Smooth muscle cell (in vitro differentiated cells): ENCODE results near the gene MAPK10. TPM values are rescaled to one million over a fixed set of nuclear protein-coding genes. Genes with fewer than 3 reads are reported as not detected.
A peak's percentile ranks its signal among the peaks of the same experiment; 100 is the strongest.

Experiments used
- DNase-seq: peaks from one replicate; lab custom pipeline; 2025; ENCODE audit not compliant: unreplicated experiment; lab: John Stamatoyannopoulos, UW
- H2AFZ ChIP-seq: fragments of 200-600 bp; sonication (generic); 2 replicates; pipeline ENCODE4 v1.6.0; 2016; ENCODE audit warnings: antibody characterized with exemption, low read depth, mild to moderate bottlenecking
- H3F3A ChIP-seq: fragments of 200-600 bp; sonication (generic); 2 replicates; pipeline ENCODE4 v1.6.0; 2017; ENCODE audit warnings: antibody characterized with exemption, low read depth
- H3K27ac ChIP-seq: fragments of 200-600 bp; sonication (generic); 2 replicates; pipeline ENCODE4 v1.5.1; 2016; ENCODE audit warnings: low read depth, mild to moderate bottlenecking
- H3K27me3 ChIP-seq: fragments of 200-600 bp; sonication (generic); 2 replicates; pipeline ENCODE4 v1.6.1; 2016; ENCODE audit warnings: low read depth, mild to moderate bottlenecking
- H3K36me3 ChIP-seq: fragments of 200-600 bp; sonication (generic); 2 replicates; pipeline ENCODE4 v1.5.1; 2016; ENCODE audit warnings: low read depth
- H3K4me1 ChIP-seq: fragments of 200-600 bp; sonication (generic); 2 replicates; pipeline ENCODE4 v1.5.1; 2016; ENCODE audit warnings: low read depth
- H3K4me2 ChIP-seq: fragments of 200-600 bp; sonication (generic); 2 replicates; pipeline ENCODE4 v1.6.0; 2016; ENCODE audit warnings: mild to moderate bottlenecking
- H3K4me3 ChIP-seq: fragments of 200-600 bp; sonication (generic); 2 replicates; pipeline ENCODE4 v1.5.1; 2016; ENCODE audit warnings: mild to moderate bottlenecking
- H3K79me2 ChIP-seq: fragments of 200-600 bp; sonication (generic); 2 replicates; pipeline ENCODE4 v1.6.0; 2016; ENCODE audit warnings: low read depth, mild to moderate bottlenecking
- H3K9ac ChIP-seq: fragments of 200-600 bp; sonication (generic); 2 replicates; pipeline ENCODE4 v1.6.0; 2016; ENCODE audit warnings: low read depth
- H3K9me3 ChIP-seq: fragments of 200-600 bp; sonication (generic); replicated peaks from 2 replicates; pipeline ENCODE4 v1.5.1; 2016; ENCODE audit warnings: low read depth
- H4K20me1 ChIP-seq: fragments of 200-600 bp; sonication (generic); 2 replicates; pipeline ENCODE4 v1.6.0; 2016; ENCODE audit warnings: low read depth
- WGBS: methylation state at CpG from one replicate; pipeline ENCODE4 v1.1.7; 2016; ENCODE audit warnings: low lambda C conversion rate; 5-methylcytosine and 5-hydroxymethylcytosine counted together
- polyA plus RNA-seq: library from polyadenylated mRNA; unstranded; fragments of >200 nt; fragmentation: Nextera tagmentation; extraction: Ambion mirVana; gene quantifications from 2 replicates; pipeline ENCODE4 v1.2.1, GENCODE V29; 2016
- total RNA-seq: library from RNA; depleted of rRNA; stranded (reverse); fragments of >200 nt; gene quantifications from 2 replicates; pipeline ENCODE4 v1.2.3, GENCODE V29; 2014
- TF ChIP-seq, protein P1 (sequence below): fragments of 200-600 bp; sonication (generic); IDR thresholded peaks from 2 replicates; pipeline ENCODE4 v1.5.1; 2017; ENCODE audit warnings: borderline replicate concordance, mild to moderate bottlenecking, antibody characterized with exemption; ENCODE audit not compliant: insufficient read depth, poor library complexity, severe bottlenecking

Gene MAPK10
- 4.8 and 13.3 TPM in 2 replicates for total RNA-seq
- 2.4 and 4.5 TPM in 2 replicates for polyA plus RNA-seq

- peak within 1 kb of the TSS; percentile 40 for H3K4me2 ChIP-seq
- H3K4me1 ChIP-seq: peaks cover 24% of the 10 kb centered on the region
- WGBS: 43% methylated on average over 12 of the region's 12 CpGs
- H3K27me3 ChIP-seq: no peaks in the 10 kb centered on the region
- peak within 1 kb of the TSS; percentile 9 for H3K4me3 ChIP-seq
- H2AFZ ChIP-seq: no peak within 1 kb of the TSS
- TF ChIP-seq, protein P1, sequence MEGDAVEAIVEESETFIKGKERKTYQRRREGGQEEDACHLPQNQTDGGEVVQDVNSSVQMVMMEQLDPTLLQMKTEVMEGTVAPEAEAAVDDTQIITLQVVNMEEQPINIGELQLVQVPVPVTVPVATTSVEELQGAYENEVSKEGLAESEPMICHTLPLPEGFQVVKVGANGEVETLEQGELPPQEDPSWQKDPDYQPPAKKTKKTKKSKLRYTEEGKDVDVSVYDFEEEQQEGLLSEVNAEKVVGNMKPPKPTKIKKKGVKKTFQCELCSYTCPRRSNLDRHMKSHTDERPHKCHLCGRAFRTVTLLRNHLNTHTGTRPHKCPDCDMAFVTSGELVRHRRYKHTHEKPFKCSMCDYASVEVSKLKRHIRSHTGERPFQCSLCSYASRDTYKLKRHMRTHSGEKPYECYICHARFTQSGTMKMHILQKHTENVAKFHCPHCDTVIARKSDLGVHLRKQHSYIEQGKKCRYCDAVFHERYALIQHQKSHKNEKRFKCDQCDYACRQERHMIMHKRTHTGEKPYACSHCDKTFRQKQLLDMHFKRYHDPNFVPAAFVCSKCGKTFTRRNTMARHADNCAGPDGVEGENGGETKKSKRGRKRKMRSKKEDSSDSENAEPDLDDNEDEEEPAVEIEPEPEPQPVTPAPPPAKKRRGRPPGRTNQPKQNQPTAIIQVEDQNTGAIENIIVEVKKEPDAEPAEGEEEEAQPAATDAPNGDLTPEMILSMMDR: no peak
- no peaks in the 10 kb centered on the region for H3K36me3 ChIP-seq
- H3K79me2 ChIP-seq: no peaks in the 10 kb centered on the region
- no peak within 1 kb of the TSS for H3K9ac ChIP-seq
- H3F3A ChIP-seq: no peaks in the 10 kb centered on the region
- no peak for DNase-seq
- no peaks in the 10 kb centered on the region for H3K9me3 ChIP-seq
- H3K27ac ChIP-seq: no peak within 1 kb of the TSS
- H4K20me1 ChIP-seq: no peaks in the 10 kb centered on the region
These were observed at the start of gene MAPK10 for GRCh38 chr4:86359944-86360478. Gene MAPK10, minus strand, starts transcription at chr4:86360053.

DNA sequence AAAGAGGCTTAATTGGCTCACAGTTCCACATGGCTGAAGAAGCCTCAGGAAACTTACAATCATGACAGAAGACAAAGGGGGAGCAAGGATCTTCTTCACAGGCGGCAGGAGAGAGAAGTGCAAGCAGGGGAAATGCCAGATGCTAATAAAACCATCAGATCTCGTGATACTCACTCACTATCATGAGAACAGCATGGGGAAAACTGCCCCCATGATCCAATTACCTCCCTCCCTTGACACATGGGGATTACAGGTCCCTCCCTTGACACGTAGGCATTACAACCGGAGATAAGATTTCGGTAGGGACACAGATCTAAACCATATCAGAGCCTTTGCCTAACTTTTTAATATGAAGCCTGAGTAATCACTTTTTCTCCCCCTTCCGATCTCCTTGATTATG, 43.7 kb upstream of the MAPK10 start:
- WGBS: 55% methylated on average over 6 of the region's 6 CpGs
- H4K20me1 ChIP-seq: no peaks in the 10 kb centered on the region
- no peaks in the 10 kb centered on the region for H3K4me1 ChIP-seq

DNA sequence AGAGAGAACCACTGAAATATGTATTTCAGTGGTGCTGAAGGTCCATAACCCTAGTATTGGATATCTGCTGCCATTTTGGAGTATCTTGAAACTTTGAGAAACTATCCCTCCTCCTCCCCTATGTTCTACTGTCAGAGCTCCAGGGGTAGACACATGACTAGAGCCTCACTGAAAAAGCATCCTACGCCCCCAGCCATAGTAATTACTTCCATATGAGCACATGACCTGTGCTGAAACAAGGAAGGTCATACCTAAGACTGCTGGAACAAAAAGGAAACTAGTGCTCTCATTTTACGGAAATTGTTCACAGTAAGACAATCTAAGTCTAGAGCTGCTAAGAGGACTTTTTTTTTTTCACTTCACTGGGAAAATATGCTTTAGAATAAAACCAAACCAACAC, 42.0 kb upstream of the MAPK10 start:
- Histone ChIP-seq H3K27me3 (no peaks in the 10 kb centered on the region), H3K27ac (no peak overlapping the region), H3K4me3 (no peak overlapping the region), H3F3A (no peaks in the 10 kb centered on the region), H2AFZ (no peak overlapping the region), H3K9ac (no peak overlapping the region), H3K4me1 (no peaks in the 10 kb centered on the region), H3K36me3 (no peaks in the 10 kb centered on the region), H3K4me2 (no peak overlapping the region), H3K79me2 (no peaks in the 10 kb centered on the region), H3K9me3 (no peaks in the 10 kb centered on the region), H4K20me1 (no peaks in the 10 kb centered on the region)
- WGBS: 95% methylated on average over 2 of the region's 2 CpGs
- no peak for DNase-seq
- TF ChIP-seq, protein P1: no peak

More for the DNA sequence above, 43.7 kb upstream of the MAPK10 start:
- Histone ChIP-seq H2AFZ (no peak overlapping the region), H3K27me3 (no peaks in the 10 kb centered on the region), H3F3A (no peaks in the 10 kb centered on the region), H3K36me3 (no peaks in the 10 kb centered on the region), H3K27ac (no peak overlapping the region), H3K4me3 (no peak overlapping the region), H3K79me2 (no peaks in the 10 kb centered on the region), H3K9ac (no peak overlapping the region), H3K4me2 (no peak overlapping the region), H3K9me3 (no peaks in the 10 kb centered on the region)
- no peak for DNase-seq
- TF ChIP-seq, protein P1: no peak

- Histone ChIP-seq H3K27ac (no peak overlapping the region), H3K9me3 (no peaks in the 10 kb centered on the region), H4K20me1 (no peaks in the 10 kb centered on the region), H3F3A (no peaks in the 10 kb centered on the region), H3K36me3 (no peaks in the 10 kb centered on the region), H3K27me3 (no peaks in the 10 kb centered on the region), H3K4me1 (no peaks in the 10 kb centered on the region), H3K9ac (no peak overlapping the region), H2AFZ (no peak overlapping the region), H3K79me2 (no peaks in the 10 kb centered on the region), H3K4me3 (no peak overlapping the region), H3K4me2 (no peak overlapping the region)
- WGBS: 73% methylated on average over 4 of the region's 4 CpGs
- TF ChIP-seq, protein P1: no peak
- no peak for DNase-seq
These were observed 40.4 kb upstream of the MAPK10 start for GRCh38 chr4:86400216-86400615.
